Naive B cell (primary cell): Measurements from ENCODE around the gene APEH. TPM values are rescaled to one million over a fixed set of nuclear protein-coding genes. Genes with fewer than 3 reads are reported as not detected.

ENCODE experiments used
- ATAC-seq, 2 donors: fragments of 150-1000 bp; cut with Tn5 transposase; 2 replicates each; pipeline ENCODE4 v1.10.0; 2021; ENCODE audit warnings: low read depth in 2 of 2, mild to moderate bottlenecking in 2 of 2, moderate library complexity in 2 of 2
- DNase-seq: peaks from one replicate; pipeline ENCODE4 v3.0.0; 2022
- H3K27ac Mint-ChIP-seq, 6 donors: one replicate each; pipeline ENCODE4 v1.8.0; 2020 to 2022; ENCODE audit warnings: mild to moderate bottlenecking in 6 of 6, mixed read lengths in 6 of 6, moderate library complexity in 5 of 6, inconsistent platforms in 2 of 6
- H3K27me3 Mint-ChIP-seq, 3 donors: one replicate each; pipeline ENCODE4 v1.8.0; 2021 to 2022; ENCODE audit warnings: mixed read lengths in 3 of 3, mild to moderate bottlenecking in 1 of 3
- H3K36me3 Mint-ChIP-seq, 2 donors: one replicate each; pipeline ENCODE4 v1.8.0; 2020 to 2022; ENCODE audit warnings: mixed read lengths in 2 of 2, inconsistent platforms in 1 of 2, mild to moderate bottlenecking in 1 of 2
- H3K4me1 Mint-ChIP-seq, 3 donors: one replicate each; pipeline ENCODE4 v1.8.0; 2020 to 2022; ENCODE audit warnings: mixed read lengths in 3 of 3, inconsistent platforms in 1 of 3, mild to moderate bottlenecking in 1 of 3, moderate library complexity in 1 of 3
- H3K4me3 Mint-ChIP-seq, 8 donors: one replicate each; pipeline ENCODE4 v1.8.0; 2020 to 2022; ENCODE audit warnings: mild to moderate bottlenecking in 8 of 8, mixed read lengths in 8 of 8, moderate library complexity in 8 of 8, inconsistent platforms in 2 of 8
- H3K9me3 Mint-ChIP-seq, 7 donors: one replicate each; pipeline ENCODE4 v1.8.0; 2020 to 2022; ENCODE audit warnings: mixed read lengths in 7 of 7, mild to moderate bottlenecking in 5 of 7, inconsistent platforms in 2 of 7, moderate library complexity in 1 of 7
- polyA plus RNA-seq, 6 donors: library from polyadenylated mRNA; unstranded; fragments of 300-500 nt; fragmentation: Illumina TruSeq; gene quantifications; one replicate each; pipeline ENCODE4 v1.2.3, GENCODE V29; 2021; ENCODE audit warnings: low read depth in 6 of 6

Gene APEH
- polyA plus RNA-seq, 6 donors from 2014 or later, result 73.4 to 105 (median 82.2) TPM

- DNase-seq (no peak), ATAC-seq (no peak)
- peak overlapping the region; percentile 93 to 100 (median 100) for H3K27ac Mint-ChIP-seq
- no peaks in the 10 kb centered on the region for H3K27me3 Mint-ChIP-seq
- H3K4me3 Mint-ChIP-seq, result peak overlapping the region in 2 of 8 donors; percentile 3 to 12
- peaks cover 0 to 3% of the 10 kb centered on the region in 2 donors for H3K36me3 Mint-ChIP-seq
- no peaks in the 10 kb centered on the region for H3K9me3 Mint-ChIP-seq
- peaks cover 26 to 44% (median 29%) of the 10 kb centered on the region in 3 donors for H3K4me1 Mint-ChIP-seq
Measured at GRCh38 chr3:49725906-49726681, 51.9 kb downstream of the APEH start.

- peaks cover 22 to 38% (median 23%) of the 10 kb centered on the region in 3 donors for H3K4me1 Mint-ChIP-seq
- peak overlapping the region in 4 of 6 donors; percentile 37 to 100 (median 61) for H3K27ac Mint-ChIP-seq
- DNase-seq, result no peak
- no peak overlapping the region for H3K4me3 Mint-ChIP-seq
- ATAC-seq, result no peak
- H3K9me3 Mint-ChIP-seq, result no peaks in the 10 kb centered on the region
- H3K36me3 Mint-ChIP-seq, result peaks cover 0 to 9% of the 10 kb centered on the region in 2 donors
- no peaks in the 10 kb centered on the region for H3K27me3 Mint-ChIP-seq
Measured at GRCh38 chr3:49727154-49727923, 53.2 kb downstream of the APEH start.

GRCh38 chr3:49727924-49728361, 53.8 kb downstream of the APEH start:
- Mint-ChIP-seq H3K4me3 (no peak overlapping the region), H3K36me3 (peaks cover 6 to 15% of the 10 kb centered on the region in 2 donors)

GRCh38 chr3:49729966-49730609, 55.9 kb downstream of the APEH start:
- Mint-ChIP-seq H3K27me3 (no peaks in the 10 kb centered on the region), H3K4me1 (peaks cover 4 to 14% (median 4%) of the 10 kb centered on the region in 3 donors), H3K4me3 (no peak overlapping the region), H3K27ac (peak overlapping the region in 1 of 6 donors; percentile 27), H3K36me3 (peaks cover 12 to 15% of the 10 kb centered on the region in 2 donors), H3K9me3 (no peaks in the 10 kb centered on the region)
- DNase-seq (no peak), ATAC-seq (no peak)

More at GRCh38 chr3:49727924-49728361, 53.8 kb downstream of the APEH start:
- peak overlapping the region in 5 of 6 donors; percentile 26 to 100 (median 58) for H3K27ac Mint-ChIP-seq
- DNase-seq (no peak), ATAC-seq (no peak)
- peaks cover 17 to 32% (median 17%) of the 10 kb centered on the region in 3 donors for H3K4me1 Mint-ChIP-seq
- H3K27me3 Mint-ChIP-seq, result no peaks in the 10 kb centered on the region
- no peaks in the 10 kb centered on the region for H3K9me3 Mint-ChIP-seq

- Mint-ChIP-seq H3K36me3 (peaks cover 12 to 15% of the 10 kb centered on the region in 2 donors), H3K9me3 (no peaks in the 10 kb centered on the region), H3K27me3 (no peaks in the 10 kb centered on the region), H3K27ac (peak overlapping the region in 1 of 6 donors; percentile 21), H3K4me1 (peaks cover 0 to 4% (median 0%) of the 10 kb centered on the region in 3 donors), H3K4me3 (no peak overlapping the region)
- DNase-seq (no peak), ATAC-seq (no peak)
Measured at GRCh38 chr3:49732597-49732996, 58.4 kb downstream of the APEH start.

- no peak for ATAC-seq
- H3K4me3 Mint-ChIP-seq, result no peak overlapping the region
- H3K4me1 Mint-ChIP-seq, result no peaks in the 10 kb centered on the region
- DNase-seq, result no peak
- H3K36me3 Mint-ChIP-seq, result peaks cover 15 to 16% of the 10 kb centered on the region in 2 donors
- H3K27me3 Mint-ChIP-seq, result no peaks in the 10 kb centered on the region
- no peak overlapping the region for H3K27ac Mint-ChIP-seq
- no peaks in the 10 kb centered on the region for H3K9me3 Mint-ChIP-seq
Measured at GRCh38 chr3:49733551-49733950, 59.4 kb downstream of the APEH start.

Other genes with a start within 250 kb of the APEH start
- 10 to 100 TPM in 3 of 6 donors, 1 to 10 TPM in 3; 4.4 to 17.0 (median 9.4) TPM for gene NICN1, start 245.0 kb upstream of the APEH start, polyA plus RNA-seq
- 1 to 10 TPM; 4.3 to 6.4 (median 5.2) TPM for gene DAG1, start 204.1 kb upstream of the APEH start, polyA plus RNA-seq
- not detected for gene BSN, start 119.9 kb upstream of the APEH start, polyA plus RNA-seq
- 1 to 10 TPM in 2 of 6 donors, under 1 TPM in 1, not detected in 3; 0.41 to 1.8 (median 1.1) TPM for gene MST1, start 15.1 kb downstream of the APEH start, polyA plus RNA-seq
- gene RNF123, start 15.2 kb downstream of the APEH start, polyA plus RNA-seq, result 10 to 100 TPM in 5 of 6 donors, 1 to 10 TPM in 1; 5.7 to 19.5 (median 11.0) TPM
- under 1 TPM in 2 of 6 donors, not detected in 4; 0.30 to 0.77 TPM for gene AMIGO3, start 45.3 kb downstream of the APEH start, polyA plus RNA-seq
- gene GMPPB, start 49.6 kb downstream of the APEH start, polyA plus RNA-seq, result 10 to 100 TPM; 11.5 to 22.0 (median 14.6) TPM
- gene IP6K1, start 112.2 kb downstream of the APEH start, polyA plus RNA-seq, result 10 to 100 TPM; 16.2 to 23.9 (median 21.3) TPM
- gene CDHR4, start 125.5 kb downstream of the APEH start, polyA plus RNA-seq, result not detected
- gene INKA1, start 128.9 kb downstream of the APEH start, polyA plus RNA-seq, result 10 to 100 TPM in 5 of 6 donors, 1 to 10 TPM in 1; 4.3 to 21.7 (median 15.4) TPM
- gene UBA7, start 139.6 kb downstream of the APEH start, polyA plus RNA-seq, result 10 to 100 TPM; 38.5 to 67.7 (median 52.7) TPM
- 1 to 10 TPM; 2.2 to 4.6 (median 3.8) TPM for gene TRAIP, start 182.2 kb downstream of the APEH start, polyA plus RNA-seq
- not detected for gene CAMKV, start 195.6 kb downstream of the APEH start, polyA plus RNA-seq
- gene MST1R, start 229.5 kb downstream of the APEH start, polyA plus RNA-seq, result not detected